K562 (cell line): Measurements from ENCODE around the gene WDR19. TPM values are rescaled to one million over a fixed set of nuclear protein-coding genes. Genes with fewer than 3 reads are reported as not detected.
A peak's percentile ranks its signal among the peaks of the same experiment; 100 is the strongest.

Source experiments
- ATAC-seq: fragments of 200-7000 bp; cut with Tn5 transposase; 3 replicates; pipeline ENCODE4 v1.9.1; 2020; ENCODE audit warnings: moderate library complexity
- BruUV-seq: library from RNA; stranded (reverse); fragments of 400-500 nt; replicated peaks from 2 replicates; lab custom pipeline; 2021; lab: Mats Ljungman, UMichigan
- CTCF ChIA-PET: fragments of 300-600 bp; formaldehyde crosslinking; extraction: SDS; loops from one replicate; lab custom pipeline; 2021; ENCODE audit warnings: low intra/inter-chr PET ratio; lab: Yijun Ruan, JAX
- POLR2A ChIA-PET: fragments of 300-600, 350-650 bp; sonication (Branson Sonifier 250); formaldehyde crosslinking; extraction: SDS; loops from one replicate; lab custom pipeline; 2021; ENCODE audit warnings: antibody characterized with exemption, inconsistent platforms; lab: Yijun Ruan, JAX
- DNase-seq, 4 experiments: peaks; one replicate each; pipeline versions ENCODE4 v3.0.0 to v3.0.0-alpha.2; 2011 to 2018; ENCODE audit warnings: low spot score in 3 of 4, mixed read lengths in 3 of 4; ENCODE audit errors: extremely low read depth in 1 of 4
- FAIRE-seq: peaks from 2 replicates; lab custom pipeline; 2011; peaks lifted over from hg19 to GRCh38; lab: Jason Lieb, UNC
- H2AFZ ChIP-seq: 2 replicates; pipeline ENCODE4 v1.6.0; 2011; ENCODE audit warnings: low read depth, low read length, control low read depth, inconsistent platforms
- H3K27ac ChIP-seq: fragments of 200-600 bp; 3 replicates; pipeline ENCODE4 v1.8.0; 2011; ENCODE audit warnings: low read depth, mild to moderate bottlenecking, control low read depth, inconsistent platforms, low read length, moderate library complexity, mixed read lengths; ENCODE audit errors: extremely low read depth
- H3K27me3 ChIP-seq, 2 experiments: fragments of 300-600 bp in 1 of 2; 2 replicates in 1 of 2; 3 replicates in 1 of 2; pipeline versions ENCODE4 v1.6.0 to v1.8.0; 2011; ENCODE audit warnings: inconsistent platforms in 2 of 2, low read length in 2 of 2, mild to moderate bottlenecking in 1 of 2, mixed read lengths in 1 of 2, moderate library complexity in 1 of 2; ENCODE audit not compliant: control insufficient read depth in 2 of 2, insufficient read depth in 2 of 2
- H3K36me3 ChIP-seq: fragments of 300-600 bp; 3 replicates; pipeline ENCODE4 v1.8.0; 2011; ENCODE audit warnings: mild to moderate bottlenecking, low read length, inconsistent platforms; ENCODE audit not compliant: control insufficient read depth, insufficient read depth
- H3K4me1 ChIP-seq, 2 experiments: fragments of 200-600 bp in 1 of 2; replicated peaks in 1 of 2; 2 replicates in 1 of 2; 3 replicates in 1 of 2; pipeline versions ENCODE4 v1.5.1 to v1.8.0; 2011; ENCODE audit warnings: inconsistent platforms in 2 of 2, low read length in 2 of 2, mild to moderate bottlenecking in 1 of 2, mixed read lengths in 1 of 2, moderate library complexity in 1 of 2; ENCODE audit not compliant: control insufficient read depth in 2 of 2, insufficient read depth in 2 of 2
- H3K4me2 ChIP-seq: 2 replicates; pipeline ENCODE4 v1.6.1; 2011; ENCODE audit warnings: low read length, control low read depth, inconsistent platforms, mixed read lengths; ENCODE audit not compliant: insufficient read depth
- H3K4me3 ChIP-seq: fragments of 200-600 bp; sonication (generic), shearing (Covaris generic); 2 replicates; pipeline ENCODE4 v1.5.1; 2016; ENCODE audit warnings: control low read depth, inconsistent platforms
- H3K79me2 ChIP-seq: fragments of 200-600 bp; 3 replicates; pipeline ENCODE4 v1.8.0; 2011; ENCODE audit warnings: low read length, inconsistent platforms; ENCODE audit not compliant: control insufficient read depth, insufficient read depth
- H3K9ac ChIP-seq, 2 experiments: 2 replicates each; pipeline versions ENCODE4 v1.6.0 to v1.6.1; 2011; ENCODE audit warnings: low read depth in 2 of 2, low read length in 2 of 2, control low read depth in 1 of 2, inconsistent platforms in 1 of 2, mild to moderate bottlenecking in 1 of 2, mixed read lengths in 1 of 2; ENCODE audit not compliant: insufficient read depth in 1 of 2
- H3K9me1 ChIP-seq: one replicate; pipeline ENCODE4 v1.6.0; 2011; ENCODE audit warnings: inconsistent platforms, mild to moderate bottlenecking, low read length, moderate library complexity; ENCODE audit not compliant: control insufficient read depth, insufficient read depth
- H3K9me3 ChIP-seq: replicated peaks from 2 replicates; pipeline ENCODE4 v1.5.1; 2011; ENCODE audit warnings: low read depth, low read length, inconsistent platforms; ENCODE audit not compliant: control insufficient read depth, insufficient read depth
- H4K20me1 ChIP-seq: replicated peaks from 2 replicates; pipeline ENCODE4 v1.6.1; 2011; ENCODE audit warnings: low read length, inconsistent platforms, mixed read lengths; ENCODE audit not compliant: control insufficient read depth, insufficient read depth
- ATF3 ChIP-seq, 2 experiments: fragments of 450-650 bp in 1 of 2; sonication (generic) in 1 of 2; formaldehyde crosslinking in 1 of 2; IDR thresholded peaks in 1 of 2; conservative IDR thresholded peaks in 1 of 2; 2 replicates each; pipeline versions ENCODE4 v1.6.1 to v1.8.1; 2016 to 2023; ENCODE audit warnings: mild to moderate bottlenecking in 2 of 2, moderate library complexity in 2 of 2, inconsistent platforms in 1 of 2, missing genetic modification reagents in 1 of 2
- CEBPG ChIP-seq, 3 experiments: fragments of 200-800 bp in 1 of 3; sonication (Bioruptor generic) in 1 of 3; sonication (generic) in 1 of 3; formaldehyde crosslinking in 1 of 3; IDR thresholded peaks in 2 of 3; conservative IDR thresholded peaks in 1 of 3; 2 replicates each; pipeline versions ENCODE4 v1.6.1 to v1.8.0; 2016 to 2022; ENCODE audit warnings: missing compliant biosample characterization in 2 of 3, missing genetic modification characterization in 2 of 3, mild to moderate bottlenecking in 1 of 3, missing genetic modification reagents in 1 of 3
- CTBP1 ChIP-seq: fragments of 450-650 bp; IDR thresholded peaks from 2 replicates; pipeline ENCODE4 v1.6.1; 2016; ENCODE audit warnings: borderline replicate concordance
- FOXO4 ChIP-seq: fragments of 450-650 bp; formaldehyde crosslinking; IDR thresholded peaks from 2 replicates; pipeline ENCODE4 v1.4.0; 2020; ENCODE audit warnings: mild to moderate bottlenecking, moderate library complexity
- KHSRP ChIP-seq: fragments of 450-650 bp; IDR thresholded peaks from 2 replicates; pipeline ENCODE4 v1.6.1; 2017
- MCM3 ChIP-seq: fragments of 450-650 bp; IDR thresholded peaks from 2 replicates; pipeline ENCODE4 v1.6.1; 2016
- PHF21A ChIP-seq: fragments of 450-650 bp; IDR thresholded peaks from 2 replicates; pipeline ENCODE4 v1.6.1; 2017; ENCODE audit warnings: low read depth, borderline replicate concordance
- PKNOX1 ChIP-seq: fragments of 450-650 bp; IDR thresholded peaks from 2 replicates; pipeline ENCODE4 v1.6.1; 2016
- SRSF7 ChIP-seq: fragments of 200-400 bp; formaldehyde crosslinking; optimal IDR thresholded peaks from 2 replicates; pipeline ENCODE3; 2017; ENCODE audit warnings: mild to moderate bottlenecking, low read depth, low read length
- ZNF263 ChIP-seq: sonication (generic); formaldehyde crosslinking; IDR thresholded peaks from 2 replicates; pipeline ENCODE4 v1.8.0; 2022; ENCODE audit warnings: mild to moderate bottlenecking, missing genetic modification reagents, borderline replicate concordance
- WGBS: fragments of 100-300 bp; shearing (Covaris generic); methylation state at CpG from one replicate; pipeline ENCODE4 v1.1.6; 2016; ENCODE audit warnings: low coverage, mixed read lengths; ENCODE audit not compliant: insufficient coverage; ENCODE audit errors: missing lambda C conversion rate; 5-methylcytosine and 5-hydroxymethylcytosine counted together
- in situ Hi-C: fragments of 300-500 bp; cut with MboI; formaldehyde crosslinking; loops from 4 replicates; pipeline ENCODE4 v1.15.0; 2018; ENCODE audit warnings: inconsistent platforms, mixed read lengths
- intact Hi-C: fragments of 100-400 bp; cut with micrococcal nuclease; formaldehyde crosslinking; loops from 2 replicates; pipeline ENCODE4 v1.14.2; 2022
- polyA plus RNA-seq, 8 experiments: library from polyadenylated mRNA; depleted of rRNA in 4 of 8; stranded (reverse) in 5 of 8; unstranded in 3 of 8; fragments of >200 nt; fragmentation: Nextera tagmentation in 2 of 8; fragmentation: Illumina TruSeq in 1 of 8; extraction: Ambion mirVana in 2 of 8; extraction: Trizol in 1 of 8; gene quantifications; 2 replicates each; pipeline versions ENCODE4 v1.2.1 to v1.2.3, GENCODE V29; 2011 to 2014; ENCODE audit warnings: inconsistent platforms in 1 of 8, missing spikeins in 1 of 8
- total RNA-seq, 7 experiments: library from RNA; depleted of rRNA in 6 of 7; stranded (reverse); fragments of >200 nt in 6 of 7; fragmentation: Illumina TruSeq in 2 of 7; extraction: Trizol in 2 of 7; gene quantifications; 2 replicates each; pipeline versions ENCODE4 v1.2.1 to v1.2.3, GENCODE V29; 2011 to 2021; ENCODE audit warnings: low replicate concordance in 1 of 7

The WDR19 gene
- total and polyA plus RNA-seq, 9 of the 15 experiments (the other 6 are each of a cell fraction or from before 2014, with no cell fraction given) = 6.8 to 37.6 (median 11.2) TPM

GRCh38 chr4:39154009-39154408 is 28.3 kb upstream of the WDR19 start:
- POLR2A ChIA-PET = interaction anchor here (0.6 kb wide), 1 partner anchor 9 kb away, joined by 3 read pairs; no protein-coding TSS in a partner anchor
- Histone ChIP-seq H3K4me3 (no peak overlapping the region), H3K4me1 (no peaks in the 10 kb centered on the region), H3K36me3 (no peaks in the 10 kb centered on the region), H3K9ac (no peak overlapping the region), H3K27ac (no peak overlapping the region), H3K27me3 (no peaks in the 10 kb centered on the region), H3K9me3 (no peaks in the 10 kb centered on the region), H3K4me2 (no peak overlapping the region), H3K79me2 (no peaks in the 10 kb centered on the region), H4K20me1 (no peaks in the 10 kb centered on the region), H3K9me1 (no peaks in the 10 kb centered on the region), H2AFZ (no peak overlapping the region)
- BruUV-seq = no TSS peak
- intact Hi-C loops (no loop called here), in situ Hi-C loops (no loop called here)
- ATAC-seq (no peak), FAIRE-seq (no peak), DNase-seq (no peak)
- CTCF ChIA-PET = no interaction called here
- TF ChIP-seq MCM3 = no peak
- WGBS = 30% methylated on average over 4 of the region's 4 CpGs

GRCh38 chr4:39157520-39157919 is 24.8 kb upstream of the WDR19 start:
- CTCF ChIA-PET = no interaction called here
- no peaks in the 10 kb centered on the region for H4K20me1 ChIP-seq
- in situ Hi-C loops = no loop called here
- BruUV-seq = no TSS peak
- no peak overlapping the region for H3K4me2 ChIP-seq
- ATAC-seq = no peak
- no peaks in the 10 kb centered on the region for H3K27me3 ChIP-seq
- WGBS = 15% methylated on average over 2 of the region's 2 CpGs
- H2AFZ ChIP-seq = no peak overlapping the region
- POLR2A ChIA-PET = no interaction called here
- no peaks in the 10 kb centered on the region for H3K36me3 ChIP-seq
- H3K9me3 ChIP-seq = no peaks in the 10 kb centered on the region
- no peak overlapping the region for H3K27ac ChIP-seq
- DNase-seq = no peak
- intact Hi-C loops = no loop called here
- H3K9ac ChIP-seq = no peak overlapping the region
- H3K79me2 ChIP-seq = no peaks in the 10 kb centered on the region
- no peak for FAIRE-seq
- H3K4me1 ChIP-seq = no peaks in the 10 kb centered on the region
- no peaks in the 10 kb centered on the region for H3K9me1 ChIP-seq
- no peak overlapping the region for H3K4me3 ChIP-seq
- TF ChIP-seq ATF3 (IDR thresholded peaks at IDR 0.05) (peak; percentile 54), ATF3 (CRISPR knock-in tag; conservative IDR thresholded peaks at IDR 0.05) (no peak), PHF21A (no peak), FOXO4 (CRISPR knock-in tag) (no peak), SRSF7 (no peak), CTBP1 (no peak), CEBPG (CRISPR knock-in tag; IDR thresholded peaks at IDR 0.05) (no peak), CEBPG (tag; conservative IDR thresholded peaks at IDR 0.05 in 1 of 2, IDR thresholded peaks at IDR 0.05 in 1 of 2) (peak; percentile 45 to 64; a peak in 3 of 4 replicates), PKNOX1 (peak; percentile 77), ZNF263 (CRISPR knock-in tag) (no peak), KHSRP (no peak)
